Measurements from ENCODE around the gene PLXDC1. TPM values are rescaled to one million over a fixed set of nuclear protein-coding genes. Genes with fewer than 3 reads are reported as not detected.

The PLXDC1 gene
- polyA plus RNA-seq, 3 donors = 1.2 to 10.7 (median 4.7) TPM

GRCh38 chr17:39016193-39017153, 135.0 kb downstream of the PLXDC1 start:
- no peak overlapping the region for H3K27ac ChIP-seq (ENCODE audit: low read depth, low read length)
- WGBS, 3 donors = 68 to 74% (median 71%) methylated on average over 9 of the region's 9 CpGs

- H3K27ac ChIP-seq (ENCODE audit: low read depth, low read length) = no peak overlapping the region
- 87 to 92% (median 90%) methylated on average over 11 of the region's 11 CpGs for WGBS, 3 donors
These were observed 135.9 kb downstream of the PLXDC1 start for GRCh38 chr17:39015546-39015935.

- 73 to 86% (median 76%) methylated on average over 13 of the region's 13 CpGs for WGBS, 3 donors
- no peak overlapping the region for H3K27ac ChIP-seq (ENCODE audit: low read depth, low read length)
These were observed 136.5 kb downstream of the PLXDC1 start for GRCh38 chr17:39014795-39015545.

DNA sequence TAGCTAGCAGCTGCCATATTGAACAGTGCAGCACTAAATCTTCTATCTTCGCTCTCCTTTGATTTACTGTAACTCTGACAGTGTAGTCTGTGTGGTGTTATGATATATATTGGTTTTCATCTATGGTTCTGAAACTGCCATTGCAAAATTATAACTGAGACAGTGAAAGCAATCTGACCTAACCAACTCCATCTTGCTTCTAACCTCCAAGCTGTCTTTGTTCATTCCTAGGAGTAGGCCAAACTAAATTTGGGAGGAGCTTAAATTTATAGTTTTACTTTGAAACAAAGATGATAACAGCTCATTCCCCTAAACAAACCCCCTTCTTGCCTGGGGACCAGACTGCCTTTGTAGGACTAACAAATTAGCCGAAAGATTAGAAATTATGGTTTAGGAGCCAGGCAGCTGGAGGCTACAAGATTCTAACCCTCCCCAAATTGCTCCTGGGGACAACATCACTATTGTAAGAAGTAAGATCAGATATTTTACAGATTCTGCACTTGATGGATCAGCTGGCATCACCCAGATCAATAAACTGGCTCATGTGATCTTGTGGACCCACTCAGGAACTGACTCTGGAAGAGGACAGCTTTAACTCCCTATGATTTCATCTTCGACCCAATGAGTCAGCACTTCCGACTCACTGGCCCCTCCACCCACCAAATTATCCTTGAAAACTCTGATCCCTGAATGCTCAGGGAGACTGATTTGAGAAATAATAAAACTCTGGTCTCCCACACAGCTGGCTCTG, 137.2 kb downstream of the PLXDC1 start:
- 68 to 84% (median 69%) methylated on average over 4 of the region's 4 CpGs for WGBS, 3 donors
- H3K27ac ChIP-seq (ENCODE audit: low read depth, low read length) = no peak overlapping the region

Other genes with a start within 250 kb of the PLXDC1 start
- gene FBXO47, start 184.2 kb downstream of the PLXDC1 start, polyA plus RNA-seq = under 1 TPM in 1 of 3 donors, not detected in 2; 0.03 TPM
- gene ARL5C, start 14.5 kb upstream of the PLXDC1 start, polyA plus RNA-seq = under 1 TPM in 1 of 3 donors, not detected in 2; 0.07 TPM
- 1 to 10 TPM; 1.4 to 4.6 (median 1.5) TPM for gene CACNB1, start 46.0 kb upstream of the PLXDC1 start, polyA plus RNA-seq
- gene RPL19, start 48.6 kb upstream of the PLXDC1 start, polyA plus RNA-seq = 1,000 to 10,000 TPM; 2,235 to 3,735 (median 3,189) TPM
- gene STAC2, start 74.3 kb upstream of the PLXDC1 start, polyA plus RNA-seq = under 1 TPM; 0.09 to 0.22 (median 0.12) TPM
- 1 to 10 TPM; 2.3 to 4.5 (median 3.5) TPM for gene FBXL20, start 250.0 kb upstream of the PLXDC1 start, polyA plus RNA-seq